ENCODE data around the gene PRR33. TPM values are rescaled to one million over a fixed set of nuclear protein-coding genes. Genes with fewer than 3 reads are reported as not detected.

PRR33 gene
- total and polyA plus RNA-seq, 9 of the 15 experiments (the other 6 are each of a cell fraction or from before 2014, with no cell fraction given) = not detected

- Histone ChIP-seq H3K27me3 (ENCODE audit: control insufficient read depth in 2 of 2, insufficient read depth in 2 of 2, low read length in 2 of 2) (peaks cover 32 to 82% of the 10 kb centered on the region in 2 experiments; a peak in 4 of 5 replicates), H3K4me2 (ENCODE audit: insufficient read depth, low read length) (no peak overlapping the region), H4K20me1 (replicated peaks; ENCODE audit: control insufficient read depth, insufficient read depth, low read length) (peaks cover 19% of the 10 kb centered on the region; the same call in 1 of the 2 replicates), H3K79me2 (ENCODE audit: control insufficient read depth, insufficient read depth, low read length) (no peaks in the 10 kb centered on the region), H3K4me3 (no peak overlapping the region), H2AFZ (ENCODE audit: low read depth, low read length) (no peak overlapping the region), H3K27ac (ENCODE audit: extremely low read depth, low read depth, low read length) (no peak overlapping the region), H3K9ac (ENCODE audit: insufficient read depth in 1 of 2, low read depth in 2 of 2, low read length in 2 of 2) (no peak overlapping the region), H3K9me1 (ENCODE audit: control insufficient read depth, insufficient read depth, low read length) (no peaks in the 10 kb centered on the region), H3K36me3 (ENCODE audit: control insufficient read depth, insufficient read depth, low read length) (no peaks in the 10 kb centered on the region), H3K4me1 (replicated peaks in 1 of 2; ENCODE audit: control insufficient read depth in 2 of 2, insufficient read depth in 2 of 2, low read length in 2 of 2) (peaks cover 0 to 44% of the 10 kb centered on the region in 2 experiments; a peak in 2 of 5 replicates), H3K9me3 (replicated peaks; ENCODE audit: control insufficient read depth, insufficient read depth, low read depth, low read length) (no peaks in the 10 kb centered on the region)
- ATAC-seq = no peak
- no peak for DNase-seq (ENCODE audit: extremely low read depth in 1 of 4, low spot score in 3 of 4)
- POLR2A ChIA-PET = no interaction called here
- BruUV-seq (replicated peaks) = no TSS peak
- CTCF ChIA-PET (ENCODE audit: low intra/inter-chr PET ratio) = no interaction called here
- intact Hi-C loops (cut with micrococcal nuclease) (no loop called here), in situ Hi-C loops (cut with MboI) (no loop called here)
- TF ChIP-seq ZKSCAN8 (CRISPR knock-in tag; IDR thresholded peaks at IDR 0.05) (no peak), TSC22D4 (tag; IDR thresholded peaks at IDR 0.05) (no peak), ZHX1 (conservative IDR thresholded peaks at IDR 0.05; ENCODE audit: low read length) (no peak), NUFIP1 (IDR thresholded peaks at IDR 0.05; ENCODE audit: partially characterized antibody) (no peak), TCF3 (CRISPR knock-in tag; IDR thresholded peaks at IDR 0.05) (no peak), POU5F1 (IDR thresholded peaks at IDR 0.05; ENCODE audit: borderline replicate concordance, low read depth, low read length, partially characterized antibody) (no peak), GMEB1 (CRISPR knock-in tag; IDR thresholded peaks at IDR 0.05) (no peak), HLTF (IDR thresholded peaks at IDR 0.05) (no peak), CREB3L1 (IDR thresholded peaks at IDR 0.05; ENCODE audit: borderline replicate concordance, low read depth) (no peak), YBX1 (IDR thresholded peaks at IDR 0.05) (no peak)
- WGBS (ENCODE audit: insufficient coverage, low coverage, missing lambda C conversion rate) = 7% methylated on average over 7 of the region's 13 CpGs
- FAIRE-seq = no peak
Observed at GRCh38 chr11:1928470-1928890, 36.8 kb upstream of the PRR33 start.

Measured in K562 (cell line).